GM08714 (cell line): ENCODE results near the gene MOB1B.
A peak's percentile ranks its signal among the peaks of the same experiment; 100 is the strongest.

ENCODE experiments used
- H3K4me3 ChIP-seq: fragments of 200-500 bp; sonication (Bioruptor generic); 2 replicates; pipeline ENCODE4 v1.5.1; 2014; ENCODE audit warnings: mild to moderate bottlenecking, low read length, inconsistent platforms
- ZNF274 ChIP-seq: IDR thresholded peaks from 2 replicates; pipeline ENCODE4 v1.6.1; 2012; ENCODE audit warnings: mild to moderate bottlenecking, low read depth, low read length

MOB1B gene

DNA sequence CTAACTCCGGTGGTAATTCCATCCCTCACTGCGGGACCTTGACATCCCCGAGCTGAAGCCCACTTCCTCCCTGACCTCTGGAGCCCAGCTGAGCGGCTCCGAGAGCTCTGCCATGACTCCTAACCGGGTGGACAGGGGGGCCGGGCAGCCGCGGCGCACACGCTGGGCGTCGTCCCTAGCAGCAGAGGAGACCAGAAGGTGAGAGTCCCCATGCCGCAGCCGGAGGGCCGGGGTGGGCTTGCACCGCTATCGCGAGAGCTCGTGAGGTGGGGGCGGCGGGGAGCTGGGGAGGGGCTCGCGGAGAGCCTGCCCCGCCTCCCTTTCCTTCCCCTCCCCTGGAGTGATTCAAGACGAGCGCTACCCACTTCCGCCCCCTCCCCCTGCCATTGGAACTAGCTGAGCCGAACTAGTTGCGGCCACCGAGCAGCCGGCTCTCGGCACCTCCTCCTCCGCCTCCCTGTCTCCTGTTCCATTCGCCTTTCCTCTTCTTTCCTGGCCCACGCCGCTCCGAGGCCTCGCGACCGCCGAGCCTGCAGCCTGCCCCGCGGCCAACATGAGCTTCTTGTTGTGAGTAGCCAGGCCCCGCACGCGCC lies at the start of gene MOB1B:
MOB1B (plus strand) TSS at position 386 of the 593 bp plus-strand sequence; CDS start at position 554, 168 bp downstream.
- no peak for TF ChIP-seq ZNF274

GRCh38 chr4:70855464-70855863 lies 46.7 kb upstream of the MOB1B start:
- no peak overlapping the region for H3K4me3 ChIP-seq
- no peak for TF ChIP-seq ZNF274

More for the DNA sequence above, at the start of gene MOB1B:
- peak within 1 kb of the TSS; percentile 79 for H3K4me3 ChIP-seq

GRCh38 chr4:70858454-70858853 lies 43.7 kb upstream of the MOB1B start:
- no peak for TF ChIP-seq ZNF274
- no peak overlapping the region for H3K4me3 ChIP-seq

GRCh38 chr4:70859066-70859465 lies 43.1 kb upstream of the MOB1B start:
- no peak for TF ChIP-seq ZNF274
- H3K4me3 ChIP-seq = no peak overlapping the region

DNA sequence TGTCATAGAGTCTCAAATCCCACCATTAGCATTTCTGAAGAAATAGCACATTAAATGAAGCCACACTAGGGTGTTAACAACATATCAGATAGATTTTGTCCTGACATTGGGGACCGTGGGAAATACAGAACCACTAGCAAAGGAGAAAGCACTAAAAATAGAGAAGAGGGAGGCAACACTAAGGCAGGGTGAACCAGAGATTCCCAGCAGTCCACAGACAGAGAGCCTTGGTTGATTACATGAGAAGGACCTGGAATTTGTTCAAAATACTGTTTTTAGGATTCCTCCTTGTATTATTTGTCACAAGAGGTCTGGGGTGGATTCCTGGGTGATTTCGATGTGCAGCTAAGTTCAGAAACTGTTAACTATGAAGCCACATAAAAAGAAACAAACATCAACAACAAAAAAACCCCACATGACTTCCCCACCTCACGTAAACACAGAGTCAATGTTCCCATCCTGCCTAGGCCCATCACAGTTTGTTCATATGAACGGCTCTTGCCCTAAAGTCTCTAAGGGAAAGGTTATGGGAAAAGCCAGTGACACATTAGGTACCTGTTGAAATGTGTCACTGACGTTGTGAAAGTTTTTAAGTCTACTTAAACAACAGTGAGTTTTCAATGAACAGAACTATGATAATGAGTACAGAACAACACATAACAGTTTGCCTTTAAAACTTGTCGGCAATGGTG lies 38.9 kb upstream of the MOB1B start:
- TF ChIP-seq ZNF274 = no peak
- no peak overlapping the region for H3K4me3 ChIP-seq

- TF ChIP-seq ZNF274 = no peak
- H3K4me3 ChIP-seq = no peak overlapping the region
Measured at GRCh38 chr4:70868778-70869177, 33.4 kb upstream of the MOB1B start.

DNA sequence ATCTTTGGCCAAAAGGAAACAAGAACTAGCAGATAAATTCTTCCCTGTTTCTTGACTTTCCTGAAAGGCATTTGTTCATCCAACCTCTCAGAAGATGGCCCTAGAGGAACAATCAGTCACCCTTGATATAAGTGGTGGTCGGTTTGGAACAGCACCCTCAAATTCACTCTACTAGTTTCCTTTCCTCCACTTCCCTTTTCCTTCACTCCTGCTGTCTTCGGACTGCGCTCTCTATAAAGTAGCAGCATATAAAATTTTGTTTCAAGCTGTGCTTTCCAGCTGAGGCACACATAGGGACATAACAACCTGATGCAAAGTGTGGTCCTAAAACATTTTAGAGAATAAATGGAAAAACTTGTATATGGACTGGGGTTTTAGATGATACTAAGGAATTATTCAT lies 29.0 kb upstream of the MOB1B start:
- TF ChIP-seq ZNF274 = no peak
- no peak overlapping the region for H3K4me3 ChIP-seq

DNA sequence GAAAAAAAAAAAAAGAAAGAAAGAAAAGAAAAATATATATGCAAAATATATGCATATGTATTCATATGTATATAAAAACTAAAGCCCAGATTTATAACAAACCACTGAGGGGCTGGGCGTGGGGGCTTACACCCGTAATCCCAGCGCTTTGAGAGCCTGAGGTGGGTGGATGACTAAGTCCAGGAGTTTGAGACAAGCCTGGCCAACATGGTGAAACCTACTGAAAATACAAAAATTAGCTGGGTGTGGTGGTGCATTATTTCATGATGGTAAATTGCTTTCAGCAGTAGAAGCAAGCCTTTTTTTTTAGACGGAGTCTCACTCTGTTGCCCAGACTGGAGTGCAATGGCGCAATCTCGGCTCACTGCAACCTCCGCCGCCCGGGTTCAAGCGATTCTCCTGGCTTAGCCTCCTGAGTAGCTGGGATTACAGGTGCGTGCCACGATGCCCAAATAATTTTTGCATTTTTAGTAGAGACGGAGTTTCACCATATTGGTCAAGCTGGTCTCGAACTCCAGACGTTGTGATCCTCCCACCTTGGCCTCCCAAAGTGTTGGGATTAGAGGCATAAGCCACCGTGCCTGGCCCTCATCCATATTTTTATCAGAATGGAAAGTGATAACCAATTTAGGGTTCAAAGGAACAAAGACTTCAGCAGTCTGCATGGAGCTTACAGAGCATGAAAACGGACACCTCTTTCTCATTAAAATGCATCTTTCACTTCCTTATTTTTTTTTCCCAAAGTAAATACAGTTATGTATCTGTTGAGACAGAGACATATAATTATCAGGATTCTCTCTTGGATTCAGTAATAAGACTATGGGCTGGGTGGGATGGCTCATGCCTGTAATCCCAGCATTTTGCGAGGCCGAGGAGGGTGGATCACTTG lies 27.7 kb upstream of the MOB1B start:
- no peak for TF ChIP-seq ZNF274

GRCh38 chr4:70877556-70877955 lies 24.6 kb upstream of the MOB1B start:
- H3K4me3 ChIP-seq = no peak overlapping the region
- no peak for TF ChIP-seq ZNF274

More for the DNA sequence above, 27.7 kb upstream of the MOB1B start:
- no peak overlapping the region for H3K4me3 ChIP-seq

- H3K4me3 ChIP-seq = no peak overlapping the region
- TF ChIP-seq ZNF274 = no peak
Measured at GRCh38 chr4:70880739-70881138, 21.4 kb upstream of the MOB1B start.

DNA sequence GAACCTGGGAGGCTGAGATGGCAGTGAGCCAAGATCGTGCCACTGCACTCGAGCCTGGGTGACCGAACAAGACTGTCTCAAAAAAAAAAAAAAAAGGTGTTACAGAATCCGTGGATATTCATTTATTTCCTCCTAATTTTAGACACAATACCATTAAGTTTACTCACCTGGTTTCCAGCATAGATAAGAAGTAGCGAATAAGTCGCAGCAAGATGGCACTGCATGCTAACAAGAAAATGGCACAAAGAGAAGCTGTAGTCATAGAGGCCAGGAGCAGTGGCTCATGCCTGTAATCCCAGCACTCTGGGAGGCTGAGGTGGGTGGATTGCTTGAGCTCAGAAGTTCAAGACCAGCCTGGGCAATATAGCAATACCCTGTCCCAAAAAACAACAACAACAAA lies 17.0 kb upstream of the MOB1B start:
- no peak for TF ChIP-seq ZNF274

DNA sequence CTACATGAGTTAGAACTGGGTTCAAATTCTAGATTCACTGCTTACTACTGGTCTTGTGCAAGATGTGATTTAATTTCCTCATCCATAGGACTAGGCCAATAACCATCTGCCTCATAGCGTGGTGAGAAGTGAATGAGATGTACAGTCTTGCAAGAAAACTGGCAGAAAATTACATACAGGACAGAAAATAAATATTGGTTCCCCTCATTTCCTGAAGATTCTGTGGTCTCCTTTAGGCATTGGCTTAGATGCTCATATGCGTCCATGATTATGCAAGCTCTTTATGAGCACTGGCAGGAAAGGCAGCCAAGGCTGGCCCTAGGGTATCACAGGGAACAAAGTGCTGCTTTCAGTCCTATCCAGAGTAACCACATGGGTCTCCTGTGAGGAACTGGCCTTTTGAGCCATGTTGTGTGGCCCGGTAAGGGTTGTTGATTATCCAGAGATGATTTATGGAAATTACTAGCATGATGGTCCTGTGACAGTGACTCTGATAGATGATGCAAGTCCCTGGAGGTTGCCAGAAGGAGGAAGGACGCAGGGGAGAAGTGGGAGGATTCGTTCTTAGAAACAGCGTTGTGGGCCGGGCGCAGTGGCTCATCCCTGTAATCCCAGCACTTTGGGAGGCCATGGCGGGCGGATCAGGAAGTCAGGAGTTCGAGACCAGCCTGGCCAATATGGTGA lies 9.9 kb upstream of the MOB1B start:
- H3K4me3 ChIP-seq = no peak overlapping the region
- no peak for TF ChIP-seq ZNF274

More for the DNA sequence above, 17.0 kb upstream of the MOB1B start:
- H3K4me3 ChIP-seq = no peak overlapping the region

- no peak for TF ChIP-seq ZNF274
Measured at GRCh38 chr4:70893790-70894189, 8.4 kb upstream of the MOB1B start.

GRCh38 chr4:70895405-70895804 lies 6.8 kb upstream of the MOB1B start:
- H3K4me3 ChIP-seq = no peak overlapping the region
- no peak for TF ChIP-seq ZNF274

More at GRCh38 chr4:70893790-70894189, 8.4 kb upstream of the MOB1B start:
- no peak overlapping the region for H3K4me3 ChIP-seq
